ENCODE measurements around the gene VASN.

VASN gene

GRCh38 chr16:4330277-4330874 lies 41.3 kb upstream of the VASN start:
- H4K8ac ChIP-seq (ENCODE audit: low read depth, low read length), result no peak overlapping the region
- no peak overlapping the region for H2BK15ac ChIP-seq (ENCODE audit: low read length)
- no peak overlapping the region for H4K91ac ChIP-seq (ENCODE audit: low read depth, low read length, poor library complexity)
- H2AK5ac ChIP-seq (ENCODE audit: low read depth, low read length), result no peak overlapping the region
- no peak overlapping the region for H3K14ac ChIP-seq (ENCODE audit: low read length)
- DNase-seq (ENCODE audit: low spot score), result no peak
- no peak overlapping the region for H2AFZ ChIP-seq (ENCODE audit: low read length)
- H3K4me1 ChIP-seq (ENCODE audit: control insufficient read depth in 2 of 2, insufficient read depth in 1 of 2, low read depth in 1 of 2, low read length in 2 of 2), result peaks cover 9 to 19% of the 10 kb centered on the region in 2 donors
- H3K4me3 ChIP-seq (ENCODE audit: low read length in 2 of 2), result no peak overlapping the region
- no peak overlapping the region for H2BK5ac ChIP-seq (ENCODE audit: low read length)
- no peaks in the 10 kb centered on the region for H3K9me3 ChIP-seq (replicated peaks in 1 of 2; ENCODE audit: control insufficient read depth in 2 of 2, insufficient read depth in 1 of 2, low read depth in 1 of 2, low read length in 2 of 2)
- H3K27me3 ChIP-seq (ENCODE audit: control insufficient read depth in 3 of 3, insufficient read depth in 3 of 3, low read depth in 1 of 3, low read length in 3 of 3), result no peaks in the 10 kb centered on the region
- no peak overlapping the region for H3K9ac ChIP-seq (ENCODE audit: low read depth, low read length, poor library complexity)
- peaks cover 10 to 31% of the 10 kb centered on the region in 2 donors for H3K36me3 ChIP-seq (replicated peaks in 1 of 2; ENCODE audit: control insufficient read depth in 2 of 2, insufficient read depth in 2 of 2, low read length in 2 of 2)
- peaks cover 25% of the 10 kb centered on the region for H3K79me1 ChIP-seq (ENCODE audit: low read depth, low read length)
- H3K4me2 ChIP-seq (ENCODE audit: insufficient read depth, low read length, poor library complexity, severe bottlenecking), result no peak overlapping the region
- no peak overlapping the region for H3K4ac ChIP-seq (ENCODE audit: low read length)
- H2BK12ac ChIP-seq (ENCODE audit: low read length), result no peak overlapping the region
- no peak overlapping the region for H3K23ac ChIP-seq (ENCODE audit: low read depth, low read length, poor library complexity)
- no peak overlapping the region for H3K27ac ChIP-seq (replicated peaks; ENCODE audit: low read length)
- H2BK120ac ChIP-seq (ENCODE audit: low read depth, low read length), result peak overlapping the region; percentile 87
- peak overlapping the region; percentile 52 for H3K18ac ChIP-seq (ENCODE audit: low read length)
- no CpG with 5 or more reads among the region's 14 CpGs for WGBS, 2 donors (ENCODE audit: extremely low coverage in 2 of 2, insufficient read length in 2 of 2, insufficient replicate concordance in 1 of 2)

- Histone ChIP-seq H2AFZ (ENCODE audit: low read length) (no peak overlapping the region), H3K4me1 (ENCODE audit: control insufficient read depth in 2 of 2, insufficient read depth in 1 of 2, low read depth in 1 of 2, low read length in 2 of 2) (peaks cover 8 to 16% of the 10 kb centered on the region in 2 donors), H3K9ac (ENCODE audit: low read depth, low read length, poor library complexity) (no peak overlapping the region), H3K27me3 (ENCODE audit: control insufficient read depth in 3 of 3, insufficient read depth in 3 of 3, low read depth in 1 of 3, low read length in 3 of 3) (no peaks in the 10 kb centered on the region), H3K27ac (replicated peaks; ENCODE audit: low read length) (no peak overlapping the region), H4K91ac (ENCODE audit: low read depth, low read length, poor library complexity) (no peak overlapping the region), H2BK120ac (ENCODE audit: low read depth, low read length) (no peak overlapping the region), H3K4me3 (ENCODE audit: low read length in 2 of 2) (no peak overlapping the region), H2BK15ac (ENCODE audit: low read length) (no peak overlapping the region), H2BK12ac (ENCODE audit: low read length) (no peak overlapping the region), H3K79me1 (ENCODE audit: low read depth, low read length) (peaks cover 24% of the 10 kb centered on the region), H3K14ac (ENCODE audit: low read length) (no peak overlapping the region), H3K23ac (ENCODE audit: low read depth, low read length, poor library complexity) (no peak overlapping the region), H2BK5ac (ENCODE audit: low read length) (peak overlapping the region; percentile 84), H3K4ac (ENCODE audit: low read length) (no peak overlapping the region), H3K36me3 (replicated peaks in 1 of 2; ENCODE audit: control insufficient read depth in 2 of 2, insufficient read depth in 2 of 2, low read length in 2 of 2) (peaks cover 13 to 47% of the 10 kb centered on the region in 2 donors), H3K9me3 (replicated peaks in 1 of 2; ENCODE audit: control insufficient read depth in 2 of 2, insufficient read depth in 1 of 2, low read depth in 1 of 2, low read length in 2 of 2) (no peaks in the 10 kb centered on the region), H3K4me2 (ENCODE audit: insufficient read depth, low read length, poor library complexity, severe bottlenecking) (no peak overlapping the region), H4K8ac (ENCODE audit: low read depth, low read length) (no peak overlapping the region), H2AK5ac (ENCODE audit: low read depth, low read length) (no peak overlapping the region), H3K18ac (ENCODE audit: low read length) (no peak overlapping the region)
- WGBS, 2 donors (ENCODE audit: extremely low coverage in 2 of 2, insufficient read length in 2 of 2, insufficient replicate concordance in 1 of 2), result no CpG with 5 or more reads among the region's 14 CpGs
- DNase-seq (ENCODE audit: low spot score), result no peak
Measured at GRCh38 chr16:4332083-4332482, 39.6 kb upstream of the VASN start.

GRCh38 chr16:4332623-4333307 lies 38.9 kb upstream of the VASN start:
- H4K8ac ChIP-seq (ENCODE audit: low read depth, low read length), result no peak overlapping the region
- no peak overlapping the region for H2BK12ac ChIP-seq (ENCODE audit: low read length)
- H3K27ac ChIP-seq (replicated peaks; ENCODE audit: low read length), result no peak overlapping the region
- WGBS, 2 donors (ENCODE audit: extremely low coverage in 2 of 2, insufficient read length in 2 of 2, insufficient replicate concordance in 1 of 2), result no CpG with 5 or more reads among the region's 19 CpGs
- no peak overlapping the region for H2BK120ac ChIP-seq (ENCODE audit: low read depth, low read length)
- peaks cover 6 to 13% of the 10 kb centered on the region in 2 donors for H3K4me1 ChIP-seq (ENCODE audit: control insufficient read depth in 2 of 2, insufficient read depth in 1 of 2, low read depth in 1 of 2, low read length in 2 of 2)
- no peak for DNase-seq (ENCODE audit: low spot score)
- peak overlapping the region; percentile 84 for H2BK5ac ChIP-seq (ENCODE audit: low read length)
- H2AFZ ChIP-seq (ENCODE audit: low read length), result no peak overlapping the region
- no peak overlapping the region for H3K9ac ChIP-seq (ENCODE audit: low read depth, low read length, poor library complexity)
- peaks cover 17 to 53% of the 10 kb centered on the region in 2 donors for H3K36me3 ChIP-seq (replicated peaks in 1 of 2; ENCODE audit: control insufficient read depth in 2 of 2, insufficient read depth in 2 of 2, low read length in 2 of 2)
- H3K18ac ChIP-seq (ENCODE audit: low read length), result no peak overlapping the region
- H3K4me3 ChIP-seq (ENCODE audit: low read length in 2 of 2), result no peak overlapping the region
- peak overlapping the region; percentile 63 for H3K14ac ChIP-seq (ENCODE audit: low read length)
- no peak overlapping the region for H3K4ac ChIP-seq (ENCODE audit: low read length)
- H4K91ac ChIP-seq (ENCODE audit: low read depth, low read length, poor library complexity), result no peak overlapping the region
- peak overlapping the region; percentile 91 for H3K23ac ChIP-seq (ENCODE audit: low read depth, low read length, poor library complexity)
- H2BK15ac ChIP-seq (ENCODE audit: low read length), result no peak overlapping the region
- no peaks in the 10 kb centered on the region for H3K9me3 ChIP-seq (replicated peaks in 1 of 2; ENCODE audit: control insufficient read depth in 2 of 2, insufficient read depth in 1 of 2, low read depth in 1 of 2, low read length in 2 of 2)
- no peak overlapping the region for H3K4me2 ChIP-seq (ENCODE audit: insufficient read depth, low read length, poor library complexity, severe bottlenecking)
- peaks cover 24% of the 10 kb centered on the region for H3K79me1 ChIP-seq (ENCODE audit: low read depth, low read length)
- no peaks in the 10 kb centered on the region for H3K27me3 ChIP-seq (ENCODE audit: control insufficient read depth in 3 of 3, insufficient read depth in 3 of 3, low read depth in 1 of 3, low read length in 3 of 3)
- peak overlapping the region; percentile 70 for H2AK5ac ChIP-seq (ENCODE audit: low read depth, low read length)

- Histone ChIP-seq H3K79me1 (ENCODE audit: low read depth, low read length) (peaks cover 25% of the 10 kb centered on the region), H3K18ac (ENCODE audit: low read length) (no peak overlapping the region), H4K91ac (ENCODE audit: low read depth, low read length, poor library complexity) (no peak overlapping the region), H3K4me1 (ENCODE audit: control insufficient read depth in 2 of 2, insufficient read depth in 1 of 2, low read depth in 1 of 2, low read length in 2 of 2) (peaks cover 3 to 9% of the 10 kb centered on the region in 2 donors), H3K23ac (ENCODE audit: low read depth, low read length, poor library complexity) (peak overlapping the region; percentile 31), H2BK15ac (ENCODE audit: low read length) (no peak overlapping the region), H2BK12ac (ENCODE audit: low read length) (no peak overlapping the region), H3K27me3 (ENCODE audit: control insufficient read depth in 3 of 3, insufficient read depth in 3 of 3, low read depth in 1 of 3, low read length in 3 of 3) (no peaks in the 10 kb centered on the region), H3K36me3 (replicated peaks in 1 of 2; ENCODE audit: control insufficient read depth in 2 of 2, insufficient read depth in 2 of 2, low read length in 2 of 2) (peaks cover 17 to 58% of the 10 kb centered on the region in 2 donors), H3K4ac (ENCODE audit: low read length) (no peak overlapping the region), H3K27ac (replicated peaks; ENCODE audit: low read length) (no peak overlapping the region), H4K8ac (ENCODE audit: low read depth, low read length) (no peak overlapping the region), H3K9me3 (replicated peaks in 1 of 2; ENCODE audit: control insufficient read depth in 2 of 2, insufficient read depth in 1 of 2, low read depth in 1 of 2, low read length in 2 of 2) (no peaks in the 10 kb centered on the region), H3K9ac (ENCODE audit: low read depth, low read length, poor library complexity) (peak overlapping the region; percentile 60), H2BK5ac (ENCODE audit: low read length) (peak overlapping the region; percentile 84), H3K14ac (ENCODE audit: low read length) (peak overlapping the region; percentile 63), H3K4me3 (ENCODE audit: low read length in 2 of 2) (no peak overlapping the region), H2AFZ (ENCODE audit: low read length) (no peak overlapping the region), H2BK120ac (ENCODE audit: low read depth, low read length) (no peak overlapping the region), H2AK5ac (ENCODE audit: low read depth, low read length) (peak overlapping the region; percentile 70), H3K4me2 (ENCODE audit: insufficient read depth, low read length, poor library complexity, severe bottlenecking) (no peak overlapping the region)
- WGBS, 2 donors (ENCODE audit: extremely low coverage in 2 of 2, insufficient read length in 2 of 2, insufficient replicate concordance in 1 of 2), result no CpG with 5 or more reads among the region's 9 CpGs
- DNase-seq (ENCODE audit: low spot score), result no peak
Measured at GRCh38 chr16:4333308-4333638, 38.4 kb upstream of the VASN start.
